GM12801 (cell line): ENCODE data around the gene DLEC1.

Source experiments
- CTCF ChIP-seq: IDR thresholded peaks from one replicate; pipeline ENCODE4 v1.5.1; 2011; ENCODE audit warnings: control low read depth; ENCODE audit not compliant: insufficient read length; ENCODE audit errors: extremely low read depth

The DLEC1 gene

GRCh38 chr3:38136777-38137614, 98.0 kb downstream of the DLEC1 start, which contains the start of gene ACAA1:
Gene ACAA1 (minus strand): TSS chr3:38137127. CDS start chr3:38137035, 92 bp downstream.
- no peak for TF ChIP-seq CTCF

- no peak for TF ChIP-seq CTCF
These were observed 98.8 kb downstream of the DLEC1 start for GRCh38 chr3:38137615-38138348.

GRCh38 chr3:38138349-38139190, 99.6 kb downstream of the DLEC1 start, which contains the start of gene MYD88:
Gene MYD88 (plus strand): TSS chr3:38138661. CDS start chr3:38138701, 40 bp downstream.
- no peak for TF ChIP-seq CTCF

- no peak for TF ChIP-seq CTCF
These were observed 100.2 kb downstream of the DLEC1 start for GRCh38 chr3:38139191-38139590.

- no peak for TF ChIP-seq CTCF
These were observed 100.6 kb downstream of the DLEC1 start for GRCh38 chr3:38139652-38140051.

GRCh38 chr3:38140326-38141172, 101.5 kb downstream of the DLEC1 start:
- TF ChIP-seq CTCF, result no peak
